ENCODE measurements around the gene OSBPL9.
"Not testable (repeated sequence)": the region's sequence is repeated elsewhere in the genome, so short reads cannot be mapped to it uniquely, and the experiment has no call there.

OSBPL9 gene

GRCh38 chr1:51669272-51669671 is 52.4 kb downstream of the OSBPL9 start:
- FAIRE-seq = no peak

- FAIRE-seq = no peak
These were observed 52.9 kb downstream of the OSBPL9 start for GRCh38 chr1:51669816-51670215.

GRCh38 chr1:51671527-51672325 is 54.8 kb downstream of the OSBPL9 start:
- FAIRE-seq = no peak

GRCh38 chr1:51673279-51673678 is 56.4 kb downstream of the OSBPL9 start:
- no peak for FAIRE-seq

GRCh38 chr1:51675177-51675780 is 58.4 kb downstream of the OSBPL9 start:
- no peak for FAIRE-seq

- no peak for FAIRE-seq
These were observed 62.5 kb downstream of the OSBPL9 start for GRCh38 chr1:51679435-51679834.

- FAIRE-seq = no peak
These were observed 67.9 kb downstream of the OSBPL9 start for GRCh38 chr1:51684776-51685175.

GRCh38 chr1:51686450-51686849 is 69.6 kb downstream of the OSBPL9 start:
- FAIRE-seq = no peak

GRCh38 chr1:51689075-51689440 is 72.2 kb downstream of the OSBPL9 start:
- FAIRE-seq = no peak

GRCh38 chr1:51689643-51690042 is 72.8 kb downstream of the OSBPL9 start:
- FAIRE-seq = no peak

- peak; percentile 90 for FAIRE-seq
These were observed 73.5 kb downstream of the OSBPL9 start for GRCh38 chr1:51690285-51690961.

- no peak for FAIRE-seq
These were observed 75.0 kb downstream of the OSBPL9 start for GRCh38 chr1:51691920-51692319.

GRCh38 chr1:51693419-51694155 is 76.7 kb downstream of the OSBPL9 start:
- FAIRE-seq = peak; percentile 76

GRCh38 chr1:51697166-51697565 is 80.3 kb downstream of the OSBPL9 start:
- FAIRE-seq = no peak

GRCh38 chr1:51699391-51699790 is 82.5 kb downstream of the OSBPL9 start:
- FAIRE-seq = no peak

GRCh38 chr1:51701782-51702181 is 84.9 kb downstream of the OSBPL9 start:
- not testable (repeated sequence) for FAIRE-seq

GRCh38 chr1:51702220-51702619 is 85.3 kb downstream of the OSBPL9 start:
- FAIRE-seq = not testable (repeated sequence)

GRCh38 chr1:51705035-51705434 is 88.1 kb downstream of the OSBPL9 start:
- no peak for FAIRE-seq

- no peak for FAIRE-seq
These were observed 92.2 kb downstream of the OSBPL9 start for GRCh38 chr1:51708911-51709760.

- no peak for FAIRE-seq
These were observed 93.1 kb downstream of the OSBPL9 start for GRCh38 chr1:51709951-51710350.

GRCh38 chr1:51712590-51712989 is 95.7 kb downstream of the OSBPL9 start:
- FAIRE-seq = peak; percentile 47

- no peak for FAIRE-seq
These were observed 97.6 kb downstream of the OSBPL9 start for GRCh38 chr1:51714374-51715019.

Measured in islet of Langerhans (tissue), 1 donor.